H9 (cell line): ENCODE data around the gene EFCAB10. TPM values are rescaled to one million over a fixed set of nuclear protein-coding genes. Genes with fewer than 3 reads are reported as not detected.

Source experiments
- DNase-seq: peaks from one replicate; pipeline ENCODE4 v3.0.0-alpha.2; 2017
- H2AFZ ChIP-seq: one replicate; pipeline ENCODE4 v1.6.1; 2013; ENCODE audit warnings: mild to moderate bottlenecking, low read length, control low read depth, moderate library complexity
- H2AK5ac ChIP-seq: 2 replicates; pipeline ENCODE4 v1.6.1; 2013; ENCODE audit warnings: low read length, control low read depth, mixed read lengths; ENCODE audit not compliant: insufficient read length
- H2BK120ac ChIP-seq: one replicate; pipeline ENCODE4 v1.6.1; 2013; ENCODE audit warnings: low read depth, mild to moderate bottlenecking, low read length, control low read depth, inconsistent platforms; ENCODE audit not compliant: poor library complexity, severe bottlenecking
- H2BK12ac ChIP-seq: 2 replicates; pipeline ENCODE4 v1.6.1; 2013; ENCODE audit warnings: low read length, control low read depth, mixed read lengths, low read depth; ENCODE audit not compliant: insufficient read length
- H2BK15ac ChIP-seq: 2 replicates; pipeline ENCODE4 v1.6.1; 2013; ENCODE audit warnings: low read depth, low read length, control low read depth
- H2BK20ac ChIP-seq: one replicate; pipeline ENCODE4 v1.6.1; 2013; ENCODE audit warnings: low read depth, mild to moderate bottlenecking, low read length, control low read depth, inconsistent platforms; ENCODE audit not compliant: poor library complexity, severe bottlenecking
- H2BK5ac ChIP-seq: 2 replicates; pipeline ENCODE4 v1.6.1; 2013; ENCODE audit warnings: low read length, control low read depth, mixed read lengths; ENCODE audit not compliant: insufficient read length
- H3K14ac ChIP-seq: 2 replicates; pipeline ENCODE4 v1.6.1; 2013; ENCODE audit warnings: low read length, control low read depth; ENCODE audit not compliant: insufficient read depth
- H3K18ac ChIP-seq: 2 replicates; pipeline ENCODE4 v1.6.1; 2013; ENCODE audit warnings: low read depth, mild to moderate bottlenecking, mixed read lengths, low read length, control low read depth; ENCODE audit not compliant: insufficient read length
- H3K23ac ChIP-seq: 2 replicates; pipeline ENCODE4 v1.6.1; 2013; ENCODE audit warnings: low read length, control low read depth, mixed read lengths, low read depth; ENCODE audit not compliant: insufficient read length
- H3K23me2 ChIP-seq: 2 replicates; pipeline ENCODE4 v1.6.1; 2013; ENCODE audit warnings: low read depth, mild to moderate bottlenecking, mixed read lengths, low read length, control low read depth; ENCODE audit not compliant: insufficient read length, poor library complexity, severe bottlenecking
- H3K27ac ChIP-seq: 2 replicates; pipeline ENCODE4 v1.5.1; 2013; ENCODE audit warnings: low read length, control low read depth, mixed read lengths, low read depth; ENCODE audit not compliant: insufficient read length
- H3K27me3 ChIP-seq: 2 replicates; pipeline ENCODE4 v1.6.1; 2013; ENCODE audit warnings: low read length, control low read depth, inconsistent platforms; ENCODE audit not compliant: insufficient read depth
- H3K4ac ChIP-seq: 2 replicates; pipeline ENCODE4 v1.6.1; 2013; ENCODE audit warnings: low read depth, mild to moderate bottlenecking, control low read depth, inconsistent platforms, low read length, moderate library complexity
- H3K4me1 ChIP-seq: 2 replicates; pipeline ENCODE4 v1.6.1; 2013; ENCODE audit warnings: low read length, control low read depth, inconsistent platforms; ENCODE audit not compliant: insufficient read depth
- H3K4me2 ChIP-seq: 2 replicates; pipeline ENCODE4 v1.6.1; 2013; ENCODE audit warnings: low read length, control low read depth, mixed read lengths; ENCODE audit not compliant: insufficient read length, insufficient read depth
- H3K56ac ChIP-seq: 2 replicates; pipeline ENCODE4 v1.6.1; 2013; ENCODE audit warnings: low read depth, mild to moderate bottlenecking, mixed read lengths, low read length, control low read depth; ENCODE audit not compliant: insufficient read length
- H3K79me1 ChIP-seq: 2 replicates; pipeline ENCODE4 v1.6.1; 2013; ENCODE audit warnings: low read depth, mild to moderate bottlenecking, moderate library complexity, low read length, control low read depth, inconsistent platforms; ENCODE audit not compliant: insufficient read depth, poor library complexity, severe bottlenecking
- H3K79me2 ChIP-seq: 2 replicates; pipeline ENCODE4 v1.6.1; 2013; ENCODE audit warnings: low read length, control low read depth, inconsistent platforms; ENCODE audit not compliant: insufficient read depth
- H3K9ac ChIP-seq: 2 replicates; pipeline ENCODE4 v1.6.1; 2013; ENCODE audit warnings: low read length, control low read depth, mixed read lengths; ENCODE audit not compliant: insufficient read length; ENCODE audit errors: extremely low read depth
- H3K9me3 ChIP-seq: one replicate; pipeline ENCODE4 v1.6.1; 2013; ENCODE audit warnings: low read depth, low read length, inconsistent platforms; ENCODE audit not compliant: control insufficient read depth
- H3T11ph ChIP-seq: one replicate; pipeline ENCODE4 v1.6.1; 2013; ENCODE audit warnings: mild to moderate bottlenecking, low read length, control low read depth, inconsistent platforms
- H4K20me1 ChIP-seq: one replicate; pipeline ENCODE4 v1.6.1; 2013; ENCODE audit not compliant: control insufficient read depth, insufficient read length, insufficient read depth
- H4K5ac ChIP-seq: 2 replicates; pipeline ENCODE4 v1.6.1; 2013; ENCODE audit warnings: low read depth, mild to moderate bottlenecking, mixed read lengths, low read length, control low read depth; ENCODE audit not compliant: insufficient read length
- H4K8ac ChIP-seq: replicated peaks from 2 replicates; pipeline ENCODE4 v1.6.1; 2013; ENCODE audit warnings: low read length, control low read depth, mixed read lengths, low read depth; ENCODE audit not compliant: insufficient read length
- H4K91ac ChIP-seq: 2 replicates; pipeline ENCODE4 v1.6.1; 2013; ENCODE audit warnings: low read depth, mild to moderate bottlenecking, moderate library complexity, mixed read lengths, low read length, control low read depth; ENCODE audit not compliant: insufficient read length
- H3K27ac Mint-ChIP-seq, 3 experiments: 2 replicates in 2 of 3; 3 replicates in 1 of 3; pipeline ENCODE4 v1.8.0; 2020 to 2021; ENCODE audit warnings: mixed read lengths in 3 of 3, mild to moderate bottlenecking in 1 of 3, moderate library complexity in 1 of 3
- H3K27me3 Mint-ChIP-seq: 2 replicates; pipeline ENCODE4 v1.8.0; 2021; ENCODE audit warnings: low read depth, mild to moderate bottlenecking, moderate library complexity, mixed read lengths
- H3K36me3 Mint-ChIP-seq, 3 experiments: 2 replicates in 2 of 3; 3 replicates in 1 of 3; pipeline ENCODE4 v1.8.0; 2020 to 2021; ENCODE audit warnings: low read depth in 3 of 3, mixed read lengths in 3 of 3; ENCODE audit not compliant: insufficient read depth in 1 of 3
- H3K4me1 Mint-ChIP-seq, 2 experiments: 2 replicates each; pipeline ENCODE4 v1.8.0; 2020; ENCODE audit warnings: mixed read lengths in 2 of 2
- H3K4me3 Mint-ChIP-seq, 2 experiments: 2 replicates in 1 of 2; 3 replicates in 1 of 2; pipeline ENCODE4 v1.8.0; 2020 to 2021; ENCODE audit warnings: mild to moderate bottlenecking in 2 of 2, mixed read lengths in 2 of 2, moderate library complexity in 1 of 2
- H3K9me3 Mint-ChIP-seq, 2 experiments: 2 replicates in 1 of 2; 3 replicates in 1 of 2; pipeline ENCODE4 v1.8.0; 2020; ENCODE audit warnings: mild to moderate bottlenecking in 2 of 2, mixed read lengths in 2 of 2, moderate library complexity in 1 of 2
- WGBS: extraction: QIAGEN DNeasy Blood & Tissue Kit; methylation state at CpG from one replicate; pipeline ENCODE4 v1.1.7; 2013; ENCODE audit warnings: missing lambda C conversion rate, low lambda C conversion rate, mixed read lengths; ENCODE audit not compliant: insufficient read length; ENCODE audit errors: extremely low coverage; 5-methylcytosine and 5-hydroxymethylcytosine counted together
- total RNA-seq: library from RNA; stranded (reverse); gene quantifications from 2 replicates; pipeline ENCODE4 v1.2.1, GENCODE V29; 2021
- TF ChIP-seq, protein P1 (sequence below): fragments of 200-600 bp; sonication (generic); conservative IDR thresholded peaks from 3 replicates; pipeline ENCODE4 v1.8.0; 2021; ENCODE audit warnings: antibody characterized with exemption, mild to moderate bottlenecking

Gene EFCAB10
- total RNA-seq, 1 experiment from 2014 or later = 1.5 TPM

DNA sequence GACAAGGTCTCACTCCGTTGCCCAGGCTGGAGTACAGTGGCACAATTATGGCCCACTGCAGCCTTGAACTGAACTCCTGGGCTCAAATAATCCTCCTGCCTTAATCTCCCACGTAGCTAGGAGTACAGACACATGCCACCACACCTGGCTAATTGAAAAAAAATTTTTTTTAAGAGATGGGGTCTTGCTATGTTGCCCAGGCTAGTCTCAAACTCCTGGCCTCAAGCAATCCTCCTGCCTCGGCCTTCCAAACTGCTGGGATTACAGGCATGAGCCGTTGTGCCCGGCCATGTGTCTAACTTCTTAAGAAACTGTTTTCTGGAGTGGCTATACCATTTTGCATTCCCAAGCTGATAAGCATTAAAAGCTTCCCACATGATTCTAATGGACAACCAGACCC, 9.5 kb upstream of the EFCAB10 start:
- no peak overlapping the region for H2BK120ac ChIP-seq
- no peak overlapping the region for H2BK15ac ChIP-seq
- H2BK20ac ChIP-seq = no peak overlapping the region
- Mint-ChIP-seq H3K36me3 (no peaks in the 10 kb centered on the region), H3K9me3 (no peaks in the 10 kb centered on the region), H3K4me3 (no peak overlapping the region), H3K4me1 (peaks cover 6 to 8% of the 10 kb centered on the region in 2 experiments), H3K27me3 (no peaks in the 10 kb centered on the region), H3K27ac (peak overlapping the region in 1 of 3 experiments; percentile 48; a peak in 1 of 7 replicates)
- H2AK5ac ChIP-seq = no peak overlapping the region
- no CpG with 5 or more reads among the region's 5 CpGs for WGBS
- DNase-seq = no peak
- no peaks in the 10 kb centered on the region for H4K20me1 ChIP-seq
- no peak overlapping the region for H4K91ac ChIP-seq
- no peak overlapping the region for H3T11ph ChIP-seq
- H3K56ac ChIP-seq = no peak overlapping the region
- no peaks in the 10 kb centered on the region for H3K79me1 ChIP-seq
- H4K5ac ChIP-seq = no peak overlapping the region
- H3K4ac ChIP-seq = no peak overlapping the region
- no peak overlapping the region for H3K4me2 ChIP-seq
- H2BK5ac ChIP-seq = no peak overlapping the region
- no peak overlapping the region for H2BK12ac ChIP-seq
- H3K4me1 ChIP-seq = no peaks in the 10 kb centered on the region
- no peaks in the 10 kb centered on the region for H3K27me3 ChIP-seq
- TF ChIP-seq, protein P1, sequence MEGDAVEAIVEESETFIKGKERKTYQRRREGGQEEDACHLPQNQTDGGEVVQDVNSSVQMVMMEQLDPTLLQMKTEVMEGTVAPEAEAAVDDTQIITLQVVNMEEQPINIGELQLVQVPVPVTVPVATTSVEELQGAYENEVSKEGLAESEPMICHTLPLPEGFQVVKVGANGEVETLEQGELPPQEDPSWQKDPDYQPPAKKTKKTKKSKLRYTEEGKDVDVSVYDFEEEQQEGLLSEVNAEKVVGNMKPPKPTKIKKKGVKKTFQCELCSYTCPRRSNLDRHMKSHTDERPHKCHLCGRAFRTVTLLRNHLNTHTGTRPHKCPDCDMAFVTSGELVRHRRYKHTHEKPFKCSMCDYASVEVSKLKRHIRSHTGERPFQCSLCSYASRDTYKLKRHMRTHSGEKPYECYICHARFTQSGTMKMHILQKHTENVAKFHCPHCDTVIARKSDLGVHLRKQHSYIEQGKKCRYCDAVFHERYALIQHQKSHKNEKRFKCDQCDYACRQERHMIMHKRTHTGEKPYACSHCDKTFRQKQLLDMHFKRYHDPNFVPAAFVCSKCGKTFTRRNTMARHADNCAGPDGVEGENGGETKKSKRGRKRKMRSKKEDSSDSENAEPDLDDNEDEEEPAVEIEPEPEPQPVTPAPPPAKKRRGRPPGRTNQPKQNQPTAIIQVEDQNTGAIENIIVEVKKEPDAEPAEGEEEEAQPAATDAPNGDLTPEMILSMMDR = no peak
- H3K27ac ChIP-seq = no peak overlapping the region
- no peak overlapping the region for H3K14ac ChIP-seq
- no peak overlapping the region for H4K8ac ChIP-seq
- H3K18ac ChIP-seq = no peak overlapping the region
- H3K23ac ChIP-seq = no peak overlapping the region
- H3K23me2 ChIP-seq = no peaks in the 10 kb centered on the region
- H3K9me3 ChIP-seq = no peaks in the 10 kb centered on the region
- no peak overlapping the region for H3K9ac ChIP-seq
- no peak overlapping the region for H2AFZ ChIP-seq
- H3K79me2 ChIP-seq = no peaks in the 10 kb centered on the region
